Activated naive CD4-positive, alpha-beta T cell treated with anti-CD3 and anti-CD28 coated beads, Interleukin-2, amount 50 U/mL, for 16 hours (primary cell): ENCODE results near the gene GPR50.

Source experiments
- DNase-seq: peaks from one replicate; pipeline ENCODE4 v3.0.0-alpha.2; 2020

GPR50 gene

GRCh38 chrX:151176231-151176750, at the start of gene GPR50:
Gene GPR50 (plus strand): TSS chrX:151176584. CDS start chrX:151176722, 138 bp downstream.
- no peak for DNase-seq

GRCh38 chrX:151132531-151132930, 43.9 kb upstream of the GPR50 start:
- DNase-seq: no peak

DNA sequence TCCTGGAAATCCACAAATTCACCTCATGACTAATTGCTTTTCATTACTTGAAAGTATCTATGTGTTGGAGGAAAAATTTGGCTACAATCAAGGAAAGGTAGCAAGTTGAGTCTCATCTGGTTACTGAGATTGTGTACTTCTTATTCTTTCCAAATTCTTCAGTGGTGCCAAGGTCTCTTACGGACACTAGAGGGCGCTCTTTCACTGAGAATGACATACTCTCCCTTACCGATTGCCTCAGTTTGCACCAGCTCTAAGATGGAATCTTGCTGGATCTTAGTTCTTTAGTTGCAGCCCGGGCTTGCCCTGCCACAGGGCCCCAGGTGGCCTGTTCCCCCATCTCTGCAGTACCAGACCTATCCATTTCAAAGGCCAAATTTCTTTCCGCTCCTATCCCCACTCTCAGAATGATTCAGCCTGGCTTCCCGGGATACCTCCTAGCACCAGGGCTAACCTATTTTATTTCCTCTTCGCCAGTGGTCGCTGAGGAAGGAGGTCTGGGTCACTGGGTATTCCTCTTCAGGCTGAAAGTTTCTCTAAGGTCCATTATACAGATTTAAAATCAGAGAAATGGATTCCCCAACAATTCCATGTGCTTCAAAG, 24.6 kb upstream of the GPR50 start:
- DNase-seq: no peak

DNA sequence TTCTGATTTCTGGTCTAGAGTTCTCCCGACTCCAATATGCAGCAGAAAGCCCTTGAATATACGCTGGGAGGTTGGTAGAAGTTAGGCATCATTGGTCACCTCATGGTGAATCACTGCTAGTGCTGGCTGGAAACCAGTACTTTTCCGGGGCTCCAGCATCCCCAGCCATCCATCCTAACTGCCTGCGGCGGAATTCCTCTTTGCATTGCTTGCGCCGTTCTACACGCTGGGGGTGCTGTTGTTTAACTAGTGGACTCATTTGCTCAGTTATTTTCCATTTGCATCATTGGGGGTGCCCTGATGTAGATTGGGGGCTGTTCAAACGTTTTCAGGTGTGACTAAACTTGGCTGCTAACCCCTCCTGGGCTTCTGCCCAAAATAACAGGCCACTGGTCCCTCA, 23.3 kb upstream of the GPR50 start:
- DNase-seq: no peak

GRCh38 chrX:151153667-151154066, 22.7 kb upstream of the GPR50 start:
- no peak for DNase-seq

GRCh38 chrX:151155234-151155633, 21.1 kb upstream of the GPR50 start:
- no peak for DNase-seq

- no peak for DNase-seq
Observed at GRCh38 chrX:151161690-151162089, 14.7 kb upstream of the GPR50 start.

DNA sequence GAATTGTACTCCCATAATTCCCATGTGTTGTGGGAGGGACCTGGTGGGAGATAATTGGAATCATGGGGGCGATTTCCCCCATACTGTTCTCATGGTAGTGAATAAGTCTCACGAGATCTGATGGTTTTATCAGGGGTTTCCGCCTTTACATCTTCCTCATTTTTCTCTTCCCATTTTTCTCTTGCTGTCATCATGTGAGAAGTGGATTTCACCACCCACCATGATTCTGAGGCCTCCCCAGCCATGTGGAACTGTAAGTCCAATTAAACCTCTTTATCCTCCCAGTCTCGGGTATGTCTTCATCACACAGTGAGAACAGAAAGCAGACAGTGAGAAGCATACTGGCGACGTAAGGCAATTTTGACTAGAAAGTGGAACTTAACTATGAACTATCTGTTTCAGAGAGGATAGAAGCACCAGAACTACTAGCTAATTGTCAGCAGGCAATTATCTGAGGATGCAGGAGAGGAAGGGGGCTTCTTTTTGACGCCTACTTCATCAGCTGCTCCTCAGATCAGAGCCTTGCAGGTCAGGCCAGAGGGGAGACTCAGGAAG, 8.5 kb upstream of the GPR50 start:
- DNase-seq: no peak

- DNase-seq: no peak
Observed at GRCh38 chrX:151169783-151170182, 6.6 kb upstream of the GPR50 start.

DNA sequence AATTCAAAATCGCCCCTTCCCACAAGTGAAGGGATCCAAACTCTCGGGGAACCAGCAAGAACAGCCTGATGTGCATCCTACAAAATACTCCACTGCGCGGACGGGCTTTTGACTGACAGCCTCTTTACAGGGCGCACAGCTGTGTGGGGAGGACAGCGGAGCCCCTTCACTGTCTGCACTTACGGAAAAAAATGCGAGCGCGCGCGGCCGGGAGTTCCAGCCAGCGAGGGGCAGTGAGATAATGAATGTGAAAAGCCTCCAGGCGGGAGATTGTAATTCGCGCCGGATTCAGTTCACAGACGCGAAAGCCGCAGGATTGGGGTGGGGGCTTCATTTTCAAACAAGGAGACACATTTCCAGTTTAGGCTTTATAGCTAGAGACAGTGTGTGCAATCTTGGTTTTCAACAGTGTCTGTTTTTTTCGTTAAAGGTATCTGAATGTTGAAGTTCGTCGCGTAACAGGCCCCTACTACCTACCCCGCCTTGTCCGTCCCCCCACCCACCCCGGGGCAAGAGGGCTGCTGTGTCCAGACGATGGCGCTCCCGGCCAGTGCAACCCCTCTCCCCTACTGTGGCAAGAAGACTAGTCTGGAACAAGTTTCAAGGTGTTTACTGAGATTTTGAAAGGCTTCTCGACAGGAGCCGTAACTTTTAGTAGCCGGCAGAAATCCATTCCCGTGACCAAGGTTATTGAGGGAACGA, 1.7 kb upstream of the GPR50 start:
- DNase-seq: no peak

DNA sequence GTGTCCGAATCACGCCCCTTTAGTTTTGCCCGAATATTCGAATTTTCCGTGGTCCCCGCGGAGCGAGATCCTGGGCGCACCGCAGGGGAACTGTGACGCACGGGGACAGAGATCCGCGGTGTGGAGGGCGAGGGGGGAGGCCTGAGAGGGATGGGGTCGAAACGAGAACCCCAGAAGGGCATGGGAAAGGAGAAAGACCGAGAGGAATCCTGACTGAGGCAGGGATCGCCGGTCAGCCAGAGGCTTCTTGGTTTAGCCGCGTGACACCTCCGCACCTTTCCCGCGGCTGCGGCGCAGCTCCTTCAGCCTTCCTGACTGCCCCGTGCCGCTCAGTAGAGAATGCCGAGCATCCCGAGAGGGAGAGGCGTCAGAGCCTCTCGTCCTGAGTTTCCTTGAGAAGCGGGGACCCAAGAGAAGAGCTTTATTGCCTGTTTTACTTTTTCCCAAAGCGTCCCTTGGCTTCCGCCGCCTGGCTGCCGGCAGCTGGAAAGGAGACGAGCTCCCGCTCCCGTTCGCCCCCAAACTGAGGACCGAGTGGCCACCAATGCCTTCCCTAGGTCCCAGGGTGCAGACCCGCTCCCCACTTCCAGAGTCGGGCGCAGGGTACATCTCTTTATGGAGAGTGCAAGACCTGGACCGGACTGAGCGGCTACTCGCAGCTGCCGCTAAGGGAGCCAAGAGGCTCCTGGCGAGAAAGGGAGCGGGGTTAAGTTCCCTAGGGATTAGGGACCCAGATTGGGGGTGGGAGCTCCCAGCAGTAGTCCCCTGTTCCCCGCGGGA, 911 bp upstream of the GPR50 start:
- no peak for DNase-seq

DNA sequence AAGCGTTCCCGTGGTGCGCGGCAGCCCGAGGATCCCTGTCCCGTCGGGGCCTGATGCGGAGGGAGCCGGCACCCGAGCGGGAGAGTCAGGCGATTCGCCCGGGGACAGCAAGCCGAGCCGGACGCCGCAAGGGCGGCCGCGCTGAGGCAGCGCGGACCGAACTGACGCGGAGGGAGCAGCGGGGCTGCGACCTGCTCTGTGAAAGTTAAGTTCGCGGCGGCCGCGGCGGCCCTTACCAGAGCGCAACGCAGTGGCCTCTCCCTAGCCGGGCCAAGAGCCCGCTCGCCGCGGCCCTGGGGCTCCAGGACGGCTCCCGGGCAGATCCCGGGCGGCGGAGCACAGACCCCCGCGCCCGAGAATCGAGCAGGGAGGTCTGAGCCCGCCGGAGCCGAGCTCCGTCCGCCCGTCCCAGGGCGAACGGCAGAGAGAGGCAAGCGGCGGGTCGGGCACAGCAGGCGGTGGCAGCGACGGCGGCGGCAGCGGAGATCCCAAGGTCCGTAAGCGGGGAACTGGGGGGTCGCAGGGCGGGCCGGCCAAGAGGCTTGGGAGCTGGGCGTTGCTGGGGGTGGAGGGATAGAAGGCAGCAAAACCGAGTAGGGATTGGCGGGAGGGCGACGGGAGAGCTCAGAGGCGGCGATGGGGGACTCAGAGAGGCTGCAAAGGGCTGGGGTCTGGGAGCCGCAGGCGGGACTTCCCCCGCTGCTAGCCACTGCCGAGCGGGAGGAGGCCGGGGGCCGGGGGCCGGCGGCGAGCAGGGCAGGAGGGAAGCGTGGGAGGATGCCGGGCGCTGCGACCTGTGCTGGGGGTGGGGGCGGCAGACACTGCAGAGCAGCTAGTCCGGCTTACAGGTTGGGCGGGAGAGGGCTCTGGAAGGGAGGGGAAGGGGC, 1.0 kb downstream of the GPR50 start:
- DNase-seq: no peak

DNA sequence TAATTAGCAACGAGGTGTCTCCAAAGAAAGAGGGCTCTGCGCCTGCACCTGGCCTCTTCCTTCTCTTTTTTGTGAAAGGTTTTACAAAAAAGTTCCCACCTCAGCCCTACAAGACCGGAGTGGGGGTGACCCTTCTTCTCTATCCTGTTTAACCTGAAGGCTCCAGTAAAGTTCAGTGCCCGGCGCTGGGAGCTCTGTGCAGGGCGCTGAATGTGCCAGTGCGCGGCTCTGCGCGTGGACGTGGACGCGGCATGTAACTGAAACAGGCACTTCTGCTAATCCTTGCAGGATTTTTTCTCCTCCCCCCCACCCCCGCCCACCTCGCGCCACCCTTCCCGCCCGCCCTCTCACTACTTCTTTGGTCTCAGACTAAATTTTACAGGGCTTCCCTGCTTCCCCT, 2.4 kb downstream of the GPR50 start:
- DNase-seq: no peak

- no peak for DNase-seq
Observed at GRCh38 chrX:151180400-151180799, 4.0 kb downstream of the GPR50 start.

DNA sequence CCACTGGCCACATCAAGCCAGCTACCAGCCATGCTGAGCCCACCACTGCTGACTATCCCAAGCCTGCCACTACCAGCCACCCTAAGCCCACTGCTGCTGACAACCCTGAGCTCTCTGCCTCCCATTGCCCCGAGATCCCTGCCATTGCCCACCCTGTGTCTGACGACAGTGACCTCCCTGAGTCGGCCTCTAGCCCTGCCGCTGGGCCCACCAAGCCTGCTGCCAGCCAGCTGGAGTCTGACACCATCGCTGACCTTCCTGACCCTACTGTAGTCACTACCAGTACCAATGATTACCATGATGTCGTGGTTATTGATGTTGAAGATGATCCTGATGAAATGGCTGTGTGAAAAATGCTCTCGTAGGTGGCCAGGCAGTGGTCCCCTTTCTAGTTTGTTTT, 4.7 kb downstream of the GPR50 start:
- DNase-seq: no peak

- DNase-seq: no peak
Observed at GRCh38 chrX:151183233-151183753, 6.9 kb downstream of the GPR50 start.

GRCh38 chrX:151183912-151184565, 7.7 kb downstream of the GPR50 start:
- no peak for DNase-seq

DNA sequence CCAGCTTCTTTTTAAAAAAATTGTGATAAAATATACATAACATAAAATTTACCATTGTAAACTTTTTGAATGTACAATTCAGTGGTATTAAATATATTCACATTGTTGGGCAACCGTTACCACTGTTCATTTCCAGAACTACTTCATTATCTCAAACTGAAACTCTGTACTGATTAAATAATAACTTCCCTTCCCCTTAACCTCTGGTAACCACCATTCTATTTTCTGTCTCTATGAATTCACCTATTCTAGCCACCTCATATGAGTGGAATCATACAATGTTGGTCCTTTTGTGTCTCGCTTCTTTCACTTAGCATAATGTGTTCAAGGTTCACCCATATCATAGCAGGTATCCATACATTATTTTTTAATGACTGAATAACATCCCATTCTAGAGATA, 8.3 kb downstream of the GPR50 start:
- no peak for DNase-seq

GRCh38 chrX:151206871-151207270, 30.5 kb downstream of the GPR50 start:
- no peak for DNase-seq

GRCh38 chrX:151225843-151226242, 49.5 kb downstream of the GPR50 start:
- DNase-seq: no peak

- no peak for DNase-seq
Observed at GRCh38 chrX:151226941-151227340, 50.6 kb downstream of the GPR50 start.

DNA sequence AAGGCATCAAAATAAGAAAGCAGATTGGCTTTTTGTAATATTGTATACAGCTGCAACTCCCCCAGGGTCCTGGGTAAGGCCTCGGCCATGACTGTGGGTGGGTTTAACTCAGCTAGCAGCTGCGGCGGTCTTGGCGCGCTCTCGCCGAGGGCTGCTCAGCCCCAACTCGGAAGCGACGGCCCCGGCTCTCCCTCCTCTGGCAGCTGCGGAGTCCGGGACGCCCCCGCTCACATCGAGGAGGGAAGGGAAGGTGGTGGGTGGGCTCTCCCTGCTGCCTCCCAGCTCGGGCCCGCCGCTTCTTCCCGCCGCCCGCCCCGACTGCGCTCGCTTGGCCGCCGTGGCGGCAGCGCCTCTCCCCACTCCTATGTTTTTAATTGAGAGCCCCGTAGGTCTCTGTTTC, 51.2 kb downstream of the GPR50 start:
- DNase-seq: no peak
